HepG2 (cell line): ENCODE results near the gene TTLL8. TPM values are rescaled to one million over a fixed set of nuclear protein-coding genes. Genes with fewer than 3 reads are reported as not detected.

Experiments
- BRD4 ChIP-seq: sonication (generic); formaldehyde crosslinking; IDR thresholded peaks from 2 replicates; pipeline ENCODE4 v1.4.0; 2020; ENCODE audit warnings: missing genetic modification reagents
- FOSL1 ChIP-seq: sonication (generic); formaldehyde crosslinking; IDR thresholded peaks from 2 replicates; pipeline ENCODE4 v1.9.0; 2021; ENCODE audit warnings: missing genetic modification reagents, borderline replicate concordance
- HDAC1 ChIP-seq: sonication (generic); formaldehyde crosslinking; IDR thresholded peaks from 2 replicates; pipeline ENCODE4 v1.5.1; 2020; ENCODE audit warnings: mild to moderate bottlenecking, missing genetic modification reagents
- HHEX ChIP-seq: IDR thresholded peaks from 2 replicates; pipeline ENCODE4 v1.6.1; 2016; ENCODE audit warnings: control low read depth
- HINFP ChIP-seq: sonication (generic); formaldehyde crosslinking; IDR thresholded peaks from 2 replicates; pipeline ENCODE4 v1.4.0; 2020; ENCODE audit warnings: low read depth, mild to moderate bottlenecking, missing genetic modification reagents
- HOMEZ ChIP-seq: IDR thresholded peaks from 2 replicates; pipeline ENCODE4 v1.6.1; 2016; ENCODE audit warnings: low read depth
- HOXA3 ChIP-seq: sonication (generic); formaldehyde crosslinking; IDR thresholded peaks from 2 replicates; pipeline ENCODE4 v1.5.0; 2020; ENCODE audit warnings: missing genetic modification reagents
- IKZF4 ChIP-seq: sonication (generic); formaldehyde crosslinking; IDR thresholded peaks from 2 replicates; pipeline ENCODE4 v1.5.1; 2020; ENCODE audit warnings: borderline replicate concordance, mild to moderate bottlenecking, low read depth, missing genetic modification reagents; ENCODE audit errors: not compliant biosample characterization
- NFE2L1 ChIP-seq: sonication (generic); formaldehyde crosslinking; IDR thresholded peaks from 2 replicates; pipeline ENCODE4 v1.4.0; 2020; ENCODE audit warnings: missing genetic modification reagents, mild to moderate bottlenecking, borderline replicate concordance
- NFIB ChIP-seq: sonication (generic); formaldehyde crosslinking; IDR thresholded peaks from 2 replicates; pipeline ENCODE4 v1.9.0; 2021; ENCODE audit warnings: missing genetic modification reagents, mild to moderate bottlenecking, borderline replicate concordance
- NFYC ChIP-seq: IDR thresholded peaks from 2 replicates; pipeline ENCODE4 v1.6.1; 2016; ENCODE audit warnings: missing genetic modification reagents, missing compliant biosample characterization
- PHB2 ChIP-seq: fragments of 450-650 bp; IDR thresholded peaks from 2 replicates; pipeline ENCODE4 v1.6.1; 2018; ENCODE audit not compliant: partially characterized antibody
- PRDM15 ChIP-seq: sonication (generic); formaldehyde crosslinking; IDR thresholded peaks from 2 replicates; pipeline ENCODE4 v1.4.0; 2020; ENCODE audit warnings: missing genetic modification reagents
- SETDB1 ChIP-seq: sonication (generic); formaldehyde crosslinking; IDR thresholded peaks from 2 replicates; pipeline ENCODE4 v1.5.1; 2020; ENCODE audit warnings: missing genetic modification reagents, mild to moderate bottlenecking, borderline replicate concordance
- TRIM24 ChIP-seq: sonication (generic); formaldehyde crosslinking; IDR thresholded peaks from 2 replicates; pipeline ENCODE4 v1.8.0; 2022; ENCODE audit warnings: mild to moderate bottlenecking, missing genetic modification reagents
- ZFP41 ChIP-seq: sonication (generic); formaldehyde crosslinking; IDR thresholded peaks from 2 replicates; pipeline ENCODE4 v1.4.0; 2020; ENCODE audit warnings: mild to moderate bottlenecking, missing genetic modification reagents, borderline replicate concordance
- ZNF101 ChIP-seq: sonication (generic); formaldehyde crosslinking; IDR thresholded peaks from 2 replicates; pipeline ENCODE4 v1.4.0; 2020; ENCODE audit warnings: mild to moderate bottlenecking, low read depth, missing genetic modification reagents, borderline replicate concordance
- ZNF614 ChIP-seq: IDR thresholded peaks from 2 replicates; pipeline ENCODE4 v1.6.1; 2018; ENCODE audit warnings: missing biosample characterization, missing genetic modification reagents, inconsistent platforms, borderline replicate concordance
- ZNF619 ChIP-seq: sonication (generic); formaldehyde crosslinking; IDR thresholded peaks from 2 replicates; pipeline ENCODE4 v1.4.0; 2020; ENCODE audit warnings: mild to moderate bottlenecking, missing genetic modification reagents
- ZNF678 ChIP-seq: sonication (generic); formaldehyde crosslinking; IDR thresholded peaks from 2 replicates; pipeline ENCODE4 v1.4.0; 2020; ENCODE audit warnings: mild to moderate bottlenecking, missing genetic modification reagents
- ZNF713 ChIP-seq: sonication (generic); formaldehyde crosslinking; IDR thresholded peaks from 2 replicates; pipeline ENCODE4 v1.4.0; 2020; ENCODE audit warnings: mild to moderate bottlenecking, missing genetic modification reagents
- ZNF816 ChIP-seq: sonication (generic); formaldehyde crosslinking; IDR thresholded peaks from 2 replicates; pipeline ENCODE4 v1.8.0; 2022; ENCODE audit warnings: missing genetic modification reagents, mild to moderate bottlenecking, borderline replicate concordance
- ZNF839 ChIP-seq: sonication (generic); formaldehyde crosslinking; IDR thresholded peaks from 2 replicates; pipeline ENCODE4 v1.4.0; 2020; ENCODE audit warnings: missing genetic modification reagents, mild to moderate bottlenecking, borderline replicate concordance
- polyA plus RNA-seq, 8 experiments: library from polyadenylated mRNA; depleted of rRNA in 3 of 8; stranded (reverse) in 7 of 8; unstranded in 1 of 8; fragments of >200 nt; fragmentation: Illumina TruSeq in 4 of 8; extraction: Trizol in 4 of 8; gene quantifications; 2 replicates each; pipeline versions ENCODE4 v1.2.1 to v1.2.3, GENCODE V29; 2011 to 2016; ENCODE audit warnings: low read depth in 4 of 8, missing spikeins in 1 of 8, mixed read lengths in 1 of 8; ENCODE audit not compliant: insufficient read depth in 1 of 8
- total RNA-seq, 5 experiments: library from RNA; depleted of rRNA; stranded (reverse); fragments of >200 nt; fragmentation: Illumina TruSeq; extraction: Trizol; gene quantifications; 2 replicates each; pipeline ENCODE4 v1.2.3, GENCODE V29; 2016; ENCODE audit warnings: low read depth in 1 of 5

TTLL8 gene
- total and polyA plus RNA-seq, 2 of the 13 experiments (the other 11 are each of a cell fraction or from before 2014, with no cell fraction given): not detected

GRCh38 chr22:49970528-49971231 lies 87.4 kb downstream of the TTLL8 start (continued):
- TF ChIP-seq IKZF4 (CRISPR knock-in tag): no peak
- TF ChIP-seq HOXA3 (CRISPR knock-in tag): peak; percentile 89
- 0 out of 2 replicates have a peak, but pooled peaks have one; percentile 33 for TF ChIP-seq ZNF101 (CRISPR knock-in tag)
- no peak for TF ChIP-seq ZNF816
- no peak for TF ChIP-seq PHB2
- no peak for TF ChIP-seq TRIM24 (CRISPR knock-in tag)
- TF ChIP-seq ZFP41: no peak
- TF ChIP-seq HDAC1: peak; percentile 97
- no peak for TF ChIP-seq SETDB1 (CRISPR knock-in tag)
- TF ChIP-seq HHEX: no peak
- peak; percentile 91 for TF ChIP-seq ZNF614 (CRISPR knock-in tag)
- TF ChIP-seq PRDM15 (CRISPR knock-in tag): peak; percentile 67
- TF ChIP-seq ZNF713: no peak
- TF ChIP-seq HOMEZ: 0 out of 2 replicates have a peak, but pooled peaks have one; percentile 55
- peak; percentile 94 for TF ChIP-seq FOSL1 (CRISPR knock-in tag)
- TF ChIP-seq NFYC: peak; percentile 49; the same call in 1 of the 2 replicates
- TF ChIP-seq NFE2L1: peak; percentile 98
- no peak for TF ChIP-seq ZNF678 (CRISPR knock-in tag)
- no peak; the same call in 1 of the 2 replicates for TF ChIP-seq ZNF839
- no peak for TF ChIP-seq ZNF619 (CRISPR knock-in tag)
- peak; percentile 75; the same call in 1 of the 2 replicates for TF ChIP-seq BRD4
- no peak for TF ChIP-seq NFIB (CRISPR knock-in tag)
- TF ChIP-seq HINFP (CRISPR knock-in tag): no peak; the same call in 1 of the 2 replicates
